ENCODE measurements around the gene CXCL3. TPM values are rescaled to one million over a fixed set of nuclear protein-coding genes. Genes with fewer than 3 reads are reported as not detected.

Gene CXCL3
- total and polyA plus RNA-seq, 10 of the 15 experiments (the other 5 are each of a cell fraction or from before 2014, with no cell fraction given) = not detected

DNA sequence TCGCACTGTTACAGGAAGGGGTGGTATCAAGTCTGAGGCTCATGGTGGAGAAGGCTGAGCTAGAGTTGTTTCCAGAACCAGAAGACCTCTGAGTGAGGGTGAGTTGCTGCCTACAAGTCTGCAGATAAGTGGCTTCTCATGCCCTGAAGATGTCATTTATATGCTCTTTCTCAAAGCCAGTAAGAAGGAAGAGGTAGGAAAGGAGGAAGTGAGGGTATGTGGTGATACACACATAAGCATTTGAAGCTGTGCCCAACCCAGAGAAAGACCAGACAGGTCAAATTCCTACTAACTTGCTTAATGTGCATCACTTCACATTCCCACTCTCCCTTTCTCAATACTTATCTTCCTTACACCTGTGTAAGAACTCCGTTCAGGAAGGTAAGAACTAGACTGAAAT lies 50.4 kb downstream of the CXCL3 start, which contains the start of gene PPBP:
PPBP (minus strand) TSS at position 130 of the 400 bp plus-strand sequence; CDS start at position 43, 87 bp downstream.
- in situ Hi-C loops (cut with MboI) = no loop called here
- WGBS (ENCODE audit: insufficient coverage, insufficient replicate concordance, low lambda C conversion rate, missing lambda C conversion rate) = 0% methylated on average over 2 of the region's 2 CpGs
- FAIRE-seq = no peak

More for the DNA sequence above, 50.4 kb downstream of the CXCL3 start, which contains the start of gene PPBP:
- CTCF ChIA-PET = no interaction called here
- H3K27ac ChIP-seq (ENCODE audit: control insufficient read depth, insufficient read depth) = no peak within 1 kb of the TSS
- no peak within 1 kb of the TSS for H3K9ac ChIP-seq (ENCODE audit: control insufficient read depth, insufficient read depth, low read length)
- intact Hi-C loops (cut with micrococcal nuclease; ENCODE audit: unreplicated experiment) = no loop called here
- SMC1A ChIA-PET (ENCODE audit: uncharacterized antibody, unreplicated experiment) = no interaction called here
- no peaks in the 10 kb centered on the region for H3K36me3 ChIP-seq (ENCODE audit: control insufficient read depth in 2 of 2, insufficient read depth in 2 of 2, low read length in 1 of 2)
- H3K4me2 ChIP-seq (ENCODE audit: control insufficient read depth, insufficient read depth) = no peak within 1 kb of the TSS
- POLR2A ChIA-PET = no interaction called here
- H3K79me2 ChIP-seq (ENCODE audit: control insufficient read depth, insufficient read depth, low read length) = no peaks in the 10 kb centered on the region
- ATAC-seq = no peak
- no peaks in the 10 kb centered on the region for H4K20me1 ChIP-seq (ENCODE audit: control insufficient read depth, insufficient read depth)
- H2AFZ ChIP-seq (ENCODE audit: control insufficient read depth, low read depth, low read length) = no peak within 1 kb of the TSS
- no peak for DNase-seq (ENCODE audit: low read depth, low spot score)
- H3K4me3 ChIP-seq = no peak within 1 kb of the TSS
- H3K27me3 ChIP-seq (replicated peaks in 1 of 2; ENCODE audit: control insufficient read depth in 2 of 2, insufficient read depth in 2 of 2, low read length in 1 of 2) = no peaks in the 10 kb centered on the region; a peak in 1 of 4 replicates
- RAD21 ChIA-PET (ENCODE audit: unreplicated experiment) = no interaction called here
- no peak for TF ChIP-seq ZBTB33 (IDR thresholded peaks at IDR 0.05)
- TF ChIP-seq MEF2A (IDR thresholded peaks at IDR 0.05; ENCODE audit: insufficient read depth, low read depth, low read length) = no peak
- no peak for TF ChIP-seq ESRRA (IDR thresholded peaks at IDR 0.05; ENCODE audit: low read length)
- TF ChIP-seq SRF (IDR thresholded peaks at IDR 0.05; ENCODE audit: low read depth in 2 of 2, low read length in 2 of 2) = no peak
- no peak for TF ChIP-seq SUZ12 (IDR thresholded peaks at IDR 0.05; ENCODE audit: unreplicated experiment)
- TF ChIP-seq YY1 (IDR thresholded peaks at IDR 0.05; ENCODE audit: low read depth, low read length) = no peak
- no peaks in the 10 kb centered on the region for H3K9me3 ChIP-seq (replicated peaks; ENCODE audit: control insufficient read depth, insufficient read depth, low read length)
- BruUV-seq (replicated peaks) = no TSS peak
- H3K4me1 ChIP-seq (ENCODE audit: control insufficient read depth, insufficient read depth, low read length) = no peaks in the 10 kb centered on the region

Small RNAs within 50 kb of the gene (small RNA-seq; reads per million reads assigned to genes)
- gene RN7SL218P = not detected

Other genes starting within 250 kb of the CXCL3 start
Only the 7 nearest of the 8 such genes appear.
- gene PF4V1, start 185.4 kb downstream of the CXCL3 start, total RNA-seq (2014; rRNA removed) = not detected in 2 replicates
- gene PF4V1, start 185.4 kb downstream of the CXCL3 start, total RNA-seq (2014; rRNA removed; fragmentation: Illumina TruSeq; extraction: Trizol) = not detected in 2 replicates
- not detected in 2 replicates for gene PF4V1, start 185.4 kb downstream of the CXCL3 start, total RNA-seq (2021)
- not detected in 2 replicates for gene PF4V1, start 185.4 kb downstream of the CXCL3 start, polyA plus RNA-seq (2011; rRNA removed)
- gene PF4V1, start 185.4 kb downstream of the CXCL3 start, polyA plus RNA-seq (2014; fragmentation: Illumina TruSeq; extraction: Trizol) = not detected in 2 replicates
- gene PF4V1, start 185.4 kb downstream of the CXCL3 start, polyA plus RNA-seq (2014; fragmentation: Nextera tagmentation; extraction: Ambion mirVana) = not detected
- not detected in 2 replicates for gene PF4V1, start 185.4 kb downstream of the CXCL3 start, polyA plus RNA-seq (2014; rRNA removed)
- gene PF4V1, start 185.4 kb downstream of the CXCL3 start, polyA plus RNA-seq (2016; fragmentation: Nextera tagmentation; extraction: Ambion mirVana) = not detected
- gene CXCL1, start 169.3 kb downstream of the CXCL3 start, total RNA-seq (2014; rRNA removed) = not detected in 2 replicates
- gene CXCL1, start 169.3 kb downstream of the CXCL3 start, total RNA-seq (2014; rRNA removed; fragmentation: Illumina TruSeq; extraction: Trizol) = not detected in 2 replicates
- gene CXCL1, start 169.3 kb downstream of the CXCL3 start, total RNA-seq (2021) = not detected in 2 replicates
- not detected in 2 replicates for gene CXCL1, start 169.3 kb downstream of the CXCL3 start, polyA plus RNA-seq (2011; rRNA removed)
- gene CXCL1, start 169.3 kb downstream of the CXCL3 start, polyA plus RNA-seq (2014; fragmentation: Illumina TruSeq; extraction: Trizol) = not detected in 2 replicates
- not detected for gene CXCL1, start 169.3 kb downstream of the CXCL3 start, polyA plus RNA-seq (2014; fragmentation: Nextera tagmentation; extraction: Ambion mirVana)
- gene CXCL1, start 169.3 kb downstream of the CXCL3 start, polyA plus RNA-seq (2014; rRNA removed) = not detected in 2 replicates
- not detected for gene CXCL1, start 169.3 kb downstream of the CXCL3 start, polyA plus RNA-seq (2016; fragmentation: Nextera tagmentation; extraction: Ambion mirVana)
- not detected in 2 replicates for gene PF4, start 56.7 kb downstream of the CXCL3 start, total RNA-seq (2014; rRNA removed)
- gene PF4, start 56.7 kb downstream of the CXCL3 start, total RNA-seq (2014; rRNA removed; fragmentation: Illumina TruSeq; extraction: Trizol) = not detected in 2 replicates
- gene PF4, start 56.7 kb downstream of the CXCL3 start, total RNA-seq (2021) = not detected in 2 replicates
- not detected in 2 replicates for gene PF4, start 56.7 kb downstream of the CXCL3 start, polyA plus RNA-seq (2011; rRNA removed)
- gene PF4, start 56.7 kb downstream of the CXCL3 start, polyA plus RNA-seq (2014; fragmentation: Illumina TruSeq; extraction: Trizol) = not detected in 2 replicates
- not detected for gene PF4, start 56.7 kb downstream of the CXCL3 start, polyA plus RNA-seq (2014; fragmentation: Nextera tagmentation; extraction: Ambion mirVana)
- not detected in 2 replicates for gene PF4, start 56.7 kb downstream of the CXCL3 start, polyA plus RNA-seq (2014; rRNA removed)
- not detected for gene PF4, start 56.7 kb downstream of the CXCL3 start, polyA plus RNA-seq (2016; fragmentation: Nextera tagmentation; extraction: Ambion mirVana)
- not detected in 2 replicates for gene PPBP, start 50.5 kb downstream of the CXCL3 start, total RNA-seq (2014; rRNA removed)
- not detected in 2 replicates for gene PPBP, start 50.5 kb downstream of the CXCL3 start, total RNA-seq (2014; rRNA removed; fragmentation: Illumina TruSeq; extraction: Trizol)
- not detected in 2 replicates for gene PPBP, start 50.5 kb downstream of the CXCL3 start, total RNA-seq (2021)
- gene PPBP, start 50.5 kb downstream of the CXCL3 start, polyA plus RNA-seq (2011; rRNA removed) = not detected in 2 replicates
- not detected in 2 replicates for gene PPBP, start 50.5 kb downstream of the CXCL3 start, polyA plus RNA-seq (2014; fragmentation: Illumina TruSeq; extraction: Trizol)
- gene PPBP, start 50.5 kb downstream of the CXCL3 start, polyA plus RNA-seq (2014; fragmentation: Nextera tagmentation; extraction: Ambion mirVana) = not detected
- gene PPBP, start 50.5 kb downstream of the CXCL3 start, polyA plus RNA-seq (2014; rRNA removed) = not detected in 2 replicates
- gene PPBP, start 50.5 kb downstream of the CXCL3 start, polyA plus RNA-seq (2016; fragmentation: Nextera tagmentation; extraction: Ambion mirVana) = not detected
- not detected in 2 replicates for gene CXCL5, start 40.0 kb downstream of the CXCL3 start, total RNA-seq (2014; rRNA removed)
- not detected in 2 replicates for gene CXCL5, start 40.0 kb downstream of the CXCL3 start, total RNA-seq (2014; rRNA removed; fragmentation: Illumina TruSeq; extraction: Trizol)
- gene CXCL5, start 40.0 kb downstream of the CXCL3 start, total RNA-seq (2021) = not detected in 2 replicates
- gene CXCL5, start 40.0 kb downstream of the CXCL3 start, polyA plus RNA-seq (2011; rRNA removed) = not detected in 2 replicates
- not detected in 2 replicates for gene CXCL5, start 40.0 kb downstream of the CXCL3 start, polyA plus RNA-seq (2014; fragmentation: Illumina TruSeq; extraction: Trizol)
- gene CXCL5, start 40.0 kb downstream of the CXCL3 start, polyA plus RNA-seq (2014; fragmentation: Nextera tagmentation; extraction: Ambion mirVana) = not detected
- 0.03 TPM in 1 of 2 replicates, not detected in the other for gene CXCL5, start 40.0 kb downstream of the CXCL3 start, polyA plus RNA-seq (2014; rRNA removed)
- gene CXCL5, start 40.0 kb downstream of the CXCL3 start, polyA plus RNA-seq (2016; fragmentation: Nextera tagmentation; extraction: Ambion mirVana) = not detected
- not detected in 2 replicates for gene CXCL2, start 60.5 kb upstream of the CXCL3 start, total RNA-seq (2014; rRNA removed)
- not detected in 2 replicates for gene CXCL2, start 60.5 kb upstream of the CXCL3 start, total RNA-seq (2014; rRNA removed; fragmentation: Illumina TruSeq; extraction: Trizol)
- not detected in 2 replicates for gene CXCL2, start 60.5 kb upstream of the CXCL3 start, total RNA-seq (2021)
- not detected in 2 replicates for gene CXCL2, start 60.5 kb upstream of the CXCL3 start, polyA plus RNA-seq (2011; rRNA removed)
- gene CXCL2, start 60.5 kb upstream of the CXCL3 start, polyA plus RNA-seq (2014; fragmentation: Illumina TruSeq; extraction: Trizol) = not detected in 2 replicates
- not detected for gene CXCL2, start 60.5 kb upstream of the CXCL3 start, polyA plus RNA-seq (2014; fragmentation: Nextera tagmentation; extraction: Ambion mirVana)
- not detected in 2 replicates for gene CXCL2, start 60.5 kb upstream of the CXCL3 start, polyA plus RNA-seq (2014; rRNA removed)
- not detected for gene CXCL2, start 60.5 kb upstream of the CXCL3 start, polyA plus RNA-seq (2016; fragmentation: Nextera tagmentation; extraction: Ambion mirVana)
- gene MTHFD2L, start 119.4 kb upstream of the CXCL3 start, total RNA-seq (2014; rRNA removed) = 18.4 and 20.1 TPM in 2 replicates
- 14.4 and 19.8 TPM in 2 replicates for gene MTHFD2L, start 119.4 kb upstream of the CXCL3 start, total RNA-seq (2014; rRNA removed; fragmentation: Illumina TruSeq; extraction: Trizol)
- 10.6 and 12.5 TPM in 2 replicates for gene MTHFD2L, start 119.4 kb upstream of the CXCL3 start, total RNA-seq (2021)
- 16.3 and 24.4 TPM in 2 replicates for gene MTHFD2L, start 119.4 kb upstream of the CXCL3 start, polyA plus RNA-seq (2011; rRNA removed)
- 8.8 and 10.3 TPM in 2 replicates for gene MTHFD2L, start 119.4 kb upstream of the CXCL3 start, polyA plus RNA-seq (2014; fragmentation: Illumina TruSeq; extraction: Trizol)
- gene MTHFD2L, start 119.4 kb upstream of the CXCL3 start, polyA plus RNA-seq (2014; fragmentation: Nextera tagmentation; extraction: Ambion mirVana) = 10 to 100 TPM in 1 of 2 experiments, 1 to 10 TPM in 1; 4.8 to 11.5 TPM
- 11.2 and 14.4 TPM in 2 replicates for gene MTHFD2L, start 119.4 kb upstream of the CXCL3 start, polyA plus RNA-seq (2014; rRNA removed)
- 10 to 100 TPM; 20.4 to 25.4 TPM for gene MTHFD2L, start 119.4 kb upstream of the CXCL3 start, polyA plus RNA-seq (2016; fragmentation: Nextera tagmentation; extraction: Ambion mirVana)